Smooth muscle cell of the brain vasculature (primary cell): ENCODE measurements around the gene RNF220.

Experiments used
- DNase-seq: peaks from one replicate; pipeline ENCODE4 v3.0.0-alpha.2; 2012; ENCODE audit warnings: low read depth, low spot score

RNF220 gene

GRCh38 chr1:44609768-44610526, 204.9 kb downstream of the RNF220 start:
- no peak for DNase-seq

- no peak for DNase-seq
Observed at GRCh38 chr1:44610527-44611148, 205.6 kb downstream of the RNF220 start.

- DNase-seq = no peak
Observed at GRCh38 chr1:44611419-44611818, 206.4 kb downstream of the RNF220 start.

DNA sequence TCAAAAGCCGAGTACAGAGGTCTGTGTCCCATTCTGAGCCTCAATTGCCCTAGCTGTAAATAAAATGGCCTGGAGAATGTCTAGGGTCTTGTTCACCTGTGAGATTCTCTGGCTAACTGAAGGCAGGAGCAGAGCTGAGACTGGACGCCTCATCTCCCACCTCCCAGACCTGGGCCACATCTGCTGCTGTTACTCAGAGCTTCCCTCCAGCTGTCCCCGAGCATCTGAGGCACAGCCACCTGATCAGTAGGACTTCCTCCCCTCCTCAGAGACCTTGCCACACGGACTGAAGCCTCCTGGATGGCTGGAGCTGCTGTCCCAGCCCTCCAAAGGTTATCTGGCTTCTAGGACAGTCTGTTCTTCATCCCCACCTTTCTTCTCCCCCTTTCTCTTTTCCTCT, 206.8 kb downstream of the RNF220 start:
- no peak for DNase-seq

DNA sequence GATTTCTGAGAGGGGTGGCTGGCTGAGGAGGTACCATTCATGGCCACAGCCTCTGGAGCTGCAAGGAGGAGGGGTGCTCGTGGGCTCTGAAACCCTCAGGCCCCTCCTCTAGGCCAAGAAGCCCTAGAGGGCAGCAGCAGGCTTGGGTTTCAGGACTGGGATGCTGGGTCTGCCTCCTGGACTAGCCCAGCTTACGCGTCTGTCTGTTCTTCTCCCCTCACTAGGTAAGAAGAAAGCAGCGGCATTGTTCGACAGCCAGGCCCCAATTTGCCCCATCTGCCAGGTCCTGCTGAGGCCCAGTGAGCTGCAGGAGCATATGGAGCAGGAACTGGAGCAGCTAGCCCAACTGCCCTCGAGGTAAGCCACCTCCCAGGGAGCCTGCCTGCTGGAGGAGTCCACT, 208.9 kb downstream of the RNF220 start:
- DNase-seq = no peak

DNA sequence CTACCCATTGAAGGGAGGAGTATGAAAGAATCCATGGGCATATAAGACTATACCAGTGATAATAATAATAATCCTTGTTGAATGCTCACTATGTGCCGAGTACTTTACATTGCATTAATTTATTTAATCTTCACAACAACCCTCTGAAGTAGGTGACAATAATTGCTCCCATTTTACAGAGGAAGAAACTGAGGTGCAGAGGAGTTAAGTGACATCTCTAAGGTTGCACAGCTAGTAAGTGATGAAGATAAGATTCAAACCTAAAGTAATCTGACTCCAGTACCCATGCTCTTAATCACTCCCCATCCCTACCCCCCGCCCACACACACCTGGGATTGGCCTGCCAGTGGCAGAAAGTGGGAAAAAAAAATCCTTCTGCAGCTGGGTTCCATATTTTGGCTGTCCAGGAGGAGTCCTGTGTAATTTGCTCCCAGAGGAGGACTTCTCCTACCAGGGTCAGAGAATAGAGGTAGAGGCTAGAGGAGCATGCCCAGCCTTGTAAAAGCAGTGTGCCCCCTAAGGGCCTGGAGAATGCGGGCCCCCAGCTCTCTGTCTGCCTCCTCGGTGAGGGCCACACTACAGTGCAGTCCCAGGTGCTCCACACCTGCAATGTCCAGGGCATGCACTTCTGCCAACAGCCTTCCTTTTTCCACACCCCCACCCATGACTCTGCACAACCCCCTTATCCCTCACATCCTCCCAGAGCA, 211.4 kb downstream of the RNF220 start:
- no peak for DNase-seq

DNA sequence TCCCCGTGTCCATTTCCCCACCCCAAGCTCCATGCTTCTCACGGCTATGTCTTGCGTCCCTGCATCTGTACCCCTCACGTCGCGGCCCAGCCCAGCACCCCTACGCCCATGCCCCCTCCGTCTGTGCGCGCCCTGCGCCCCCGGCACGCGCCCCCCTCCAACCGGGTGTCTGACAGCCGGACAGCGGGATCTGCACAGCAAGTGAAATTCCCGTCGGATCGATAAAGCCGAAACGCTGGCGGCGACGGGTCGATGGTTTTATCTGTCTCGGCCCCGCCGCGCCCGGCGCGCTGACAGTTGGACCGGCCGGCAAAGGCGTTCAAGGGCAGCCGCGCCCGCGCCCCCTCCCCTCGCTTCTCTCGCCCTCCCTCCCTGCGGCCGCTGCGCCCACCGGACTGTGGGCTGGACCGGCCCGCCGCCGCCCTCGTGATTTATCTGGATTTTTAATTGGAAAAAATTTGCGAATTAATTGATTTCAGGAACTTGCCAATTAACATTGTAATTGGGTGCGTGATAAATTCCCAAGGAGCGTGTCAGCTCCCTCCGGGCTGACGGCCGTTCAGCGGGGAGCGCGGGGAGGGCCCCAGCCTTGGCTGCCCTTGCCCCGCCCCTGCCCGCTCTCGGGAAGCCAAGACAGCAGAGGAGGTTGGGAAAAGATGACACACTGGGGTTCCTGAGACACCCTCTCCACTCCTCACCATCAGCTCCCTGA, 212.1 kb downstream of the RNF220 start:
- DNase-seq = no peak

DNA sequence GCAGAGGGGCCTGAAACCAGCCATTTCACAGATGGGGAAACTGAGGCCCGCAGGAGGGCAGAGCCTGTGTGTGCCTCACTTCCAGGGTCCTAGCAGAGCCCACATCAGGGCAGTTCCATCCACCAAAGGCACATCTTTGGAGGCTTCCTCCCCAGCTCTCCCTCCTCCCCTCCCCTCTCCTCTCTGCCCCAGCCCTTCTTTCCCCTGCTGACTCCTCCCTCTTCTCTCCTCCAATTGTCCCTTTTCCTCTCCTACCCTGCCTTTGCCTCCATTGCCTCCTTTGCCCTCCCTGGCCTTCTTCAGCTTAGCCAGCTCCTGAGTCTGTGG, 212.6 kb downstream of the RNF220 start:
- no peak for DNase-seq

- no peak for DNase-seq
Observed at GRCh38 chr1:44619261-44619900, 214.3 kb downstream of the RNF220 start.

- DNase-seq = no peak
Observed at GRCh38 chr1:44620072-44620471, 215.0 kb downstream of the RNF220 start.

GRCh38 chr1:44621841-44622286, 216.8 kb downstream of the RNF220 start:
- DNase-seq = no peak

DNA sequence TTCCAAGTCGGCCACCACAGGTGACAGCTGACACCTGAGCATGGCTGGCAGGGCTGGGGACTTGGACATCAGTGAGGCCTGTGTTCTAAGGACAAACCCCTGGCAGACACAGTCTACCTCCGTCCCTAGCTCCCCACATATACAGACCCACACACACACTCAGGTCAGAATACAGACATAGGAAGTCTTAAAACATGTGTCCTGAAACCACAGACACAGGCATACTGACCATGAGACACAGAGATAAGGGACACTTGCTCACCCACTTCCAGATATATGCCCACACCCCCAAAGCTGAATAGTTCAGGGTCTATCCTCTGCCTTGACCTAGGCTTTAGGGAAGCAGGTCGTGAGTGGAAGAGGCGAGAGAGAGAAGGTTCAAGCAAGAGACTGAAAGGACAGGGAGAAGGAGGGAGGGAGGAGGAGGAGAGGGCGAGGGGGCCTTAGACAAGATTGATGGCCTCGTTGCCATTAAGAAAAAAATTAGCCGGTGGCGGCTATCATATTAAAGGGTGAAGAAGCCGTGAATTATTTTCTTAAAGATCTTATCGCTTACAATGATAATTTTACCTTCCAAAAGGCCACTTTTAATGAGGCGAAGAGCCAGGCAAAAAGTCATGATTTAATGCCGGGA, 219.3 kb downstream of the RNF220 start:
- DNase-seq = no peak

DNA sequence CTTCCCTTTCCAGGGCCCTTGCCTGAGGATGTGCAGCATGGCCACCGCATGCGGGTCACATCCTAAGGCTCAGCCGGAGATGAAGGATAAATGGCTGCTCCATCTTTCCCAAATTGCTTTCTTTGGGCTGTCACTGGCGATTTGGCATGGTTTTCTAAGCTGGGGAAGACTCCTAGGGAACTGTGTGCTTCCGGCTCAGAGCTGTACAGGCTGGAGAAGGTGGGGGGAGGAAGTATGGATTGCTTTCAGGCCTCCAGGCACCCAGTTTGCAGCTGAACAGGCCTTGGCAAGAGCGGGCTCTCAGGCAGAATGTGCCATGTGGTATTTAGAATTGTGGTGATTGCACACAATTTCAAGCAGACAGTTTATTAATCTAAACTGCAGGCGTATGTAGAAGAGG, 220.3 kb downstream of the RNF220 start:
- no peak for DNase-seq

DNA sequence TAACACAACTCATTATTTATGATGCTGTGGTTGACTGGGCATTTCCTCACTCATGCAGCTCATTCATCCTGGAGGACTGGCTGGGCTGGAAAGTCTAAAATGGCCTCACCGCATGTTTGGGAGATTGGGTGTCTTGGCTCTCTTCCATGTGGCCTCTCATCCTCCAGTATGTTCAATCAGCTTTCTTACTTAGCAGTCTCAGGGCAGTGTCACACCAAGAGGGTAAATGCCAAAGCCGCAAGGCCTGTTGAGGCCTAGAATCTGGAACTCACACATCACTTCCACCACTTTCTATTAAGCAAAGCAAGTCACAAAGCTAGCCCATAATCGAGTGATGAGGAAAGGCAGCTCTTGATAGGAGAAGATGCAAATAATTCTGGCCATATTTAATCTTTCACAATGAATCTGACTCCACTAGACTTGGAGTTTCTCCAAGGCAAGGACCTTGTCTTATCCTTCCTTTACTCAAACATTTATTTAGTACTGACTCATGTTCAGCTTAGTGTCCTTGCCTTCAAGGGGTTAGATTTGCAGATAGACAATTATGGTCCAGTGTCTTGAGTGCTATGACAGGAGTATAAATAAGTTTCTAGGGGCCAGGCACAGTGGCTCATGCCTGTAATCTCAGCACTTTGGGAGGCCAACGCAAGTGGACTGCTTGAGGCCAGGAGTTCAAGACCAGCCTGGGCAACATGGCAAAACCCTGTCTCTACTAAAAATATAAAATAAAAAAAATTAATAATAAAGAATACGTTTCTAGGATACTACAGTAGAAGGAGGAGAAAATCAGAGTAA, 224.1 kb downstream of the RNF220 start:
- DNase-seq = no peak

DNA sequence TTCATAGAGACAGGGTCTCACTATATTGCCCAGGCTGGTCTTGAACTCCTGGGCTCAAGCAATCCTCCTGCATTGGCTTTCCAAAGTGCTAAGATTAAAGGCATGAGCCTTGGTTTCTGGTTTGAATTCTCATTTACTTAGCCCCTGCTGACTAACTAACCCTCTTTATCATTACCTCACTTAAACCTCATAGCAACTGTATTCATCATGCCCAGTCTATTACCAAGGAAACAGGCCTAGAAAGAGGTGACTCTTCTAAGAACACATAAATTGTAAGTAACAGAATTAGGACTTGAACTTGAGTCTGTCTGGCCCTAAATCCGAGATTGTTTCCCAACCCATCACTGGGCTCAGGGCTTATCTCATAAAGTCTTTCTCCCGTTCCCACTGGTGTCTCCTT, 225.1 kb downstream of the RNF220 start:
- DNase-seq = no peak

DNA sequence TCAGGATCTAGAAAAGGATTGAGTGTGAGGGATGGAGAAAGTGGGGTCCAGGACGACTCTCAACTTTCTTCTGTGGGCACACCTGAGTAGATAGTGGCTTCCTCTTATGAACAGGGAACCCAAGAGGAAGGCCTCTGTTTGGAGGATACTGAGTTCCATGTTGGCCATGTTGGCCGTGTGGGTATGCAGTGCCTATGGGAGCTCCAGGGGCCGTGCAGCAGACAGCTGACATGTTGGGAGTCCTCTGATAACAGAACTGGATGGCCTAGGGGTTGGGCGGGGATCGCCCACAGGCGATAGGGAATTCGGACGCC, 226.2 kb downstream of the RNF220 start:
- no peak for DNase-seq

DNA sequence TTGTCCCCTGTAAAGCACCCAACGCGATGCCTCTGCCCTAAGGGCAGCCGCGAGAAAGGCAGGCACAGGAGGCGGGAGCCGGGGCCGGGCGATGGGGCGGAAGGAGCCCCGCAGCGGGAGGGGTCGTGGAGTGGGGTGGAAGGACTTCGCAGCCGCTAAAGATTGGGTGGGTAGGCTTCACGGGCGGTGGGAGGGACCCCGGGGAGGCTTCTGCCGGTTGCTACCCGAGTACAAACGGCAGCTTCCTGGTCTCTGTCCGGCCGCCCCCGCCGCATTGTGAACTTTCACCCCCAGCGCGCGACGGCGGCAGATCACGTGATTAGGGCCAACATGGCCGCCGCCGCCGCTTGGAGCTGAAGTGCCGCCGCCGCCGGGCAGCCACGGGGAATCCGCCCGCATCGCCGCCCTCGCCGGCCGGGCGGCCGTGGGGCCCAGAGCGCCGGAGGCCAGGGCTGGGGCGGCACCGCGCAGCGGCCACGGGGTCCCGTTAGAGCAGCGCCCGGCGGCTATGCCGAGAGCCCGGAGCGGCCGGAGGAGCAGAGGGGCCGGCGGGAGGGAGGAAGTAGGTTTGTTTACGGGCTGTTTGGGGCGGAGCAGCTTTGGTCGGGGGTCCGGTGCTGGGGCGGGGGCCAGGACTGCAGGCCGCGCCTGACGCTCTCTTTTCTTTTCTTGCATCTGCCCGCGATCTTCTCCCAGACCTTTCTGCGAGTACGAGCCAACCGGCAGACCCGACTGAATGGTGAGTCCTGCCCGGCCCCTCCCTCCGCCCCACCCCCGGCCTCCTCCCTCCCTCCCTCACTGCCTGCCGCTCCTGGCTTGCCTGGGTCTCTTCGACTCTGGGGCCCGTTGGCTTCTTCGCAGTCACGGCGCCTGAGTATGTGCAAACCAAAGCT, 226.8 kb downstream of the RNF220 start:
- peak; percentile 70 for DNase-seq

- no peak for DNase-seq
Observed at GRCh38 chr1:44632598-44632997, 227.5 kb downstream of the RNF220 start.

DNA sequence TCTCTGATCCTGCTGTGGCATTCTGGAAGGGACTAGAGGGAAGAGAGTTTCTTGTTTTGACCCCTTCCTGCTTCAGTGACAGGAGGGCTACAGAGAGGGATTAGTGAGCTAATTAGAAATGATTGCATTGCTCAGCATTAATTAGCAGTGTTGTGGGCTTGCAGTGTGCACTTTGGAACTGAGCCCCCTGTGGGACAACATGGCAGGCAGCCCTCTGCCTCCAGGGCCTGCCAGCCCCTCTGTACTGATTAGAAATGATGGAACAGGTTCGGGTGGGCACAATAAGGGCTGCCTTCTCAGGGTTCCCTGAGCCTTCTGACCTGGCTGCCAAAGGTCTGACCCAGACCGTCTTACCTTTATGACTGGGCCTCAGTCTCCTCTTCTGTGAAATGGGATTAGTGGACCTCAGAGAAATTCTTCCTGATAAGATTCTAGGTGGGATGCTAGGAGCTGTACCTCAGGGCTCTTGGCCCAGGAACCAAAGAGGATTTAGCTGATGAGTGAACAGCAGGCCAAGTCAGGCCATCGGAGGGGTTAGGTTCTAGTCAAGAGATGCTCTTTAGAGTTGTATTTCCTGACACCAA, 229.6 kb downstream of the RNF220 start:
- no peak for DNase-seq
